ENCODE measurements around the gene KRTAP10-11.
"Not testable (repeated sequence)": the region's sequence is repeated elsewhere in the genome, so short reads cannot be mapped to it uniquely, and the experiment has no call there.

The KRTAP10-11 gene

GRCh38 chr21:44654576-44655175 is 8.5 kb downstream of the KRTAP10-11 start, which contains the start of gene KRTAP12-4:
Gene KRTAP12-4, minus strand, starts transcription at chr21:44654659. Its CDS starts 45 bp downstream, at chr21:44654614.
- H3K9ac ChIP-seq (ENCODE audit: low read depth, low read length), result no peak within 1 kb of the TSS
- H3K27ac ChIP-seq (ENCODE audit: low read depth, low read length), result no peak within 1 kb of the TSS
- H3K27me3 ChIP-seq (ENCODE audit: control insufficient read depth, insufficient read depth, low read length), result no peaks in the 10 kb centered on the region
- no peak within 1 kb of the TSS for H3K4me3 ChIP-seq (ENCODE audit: low read depth, low read length)
- no peaks in the 10 kb centered on the region for H3K9me3 ChIP-seq (ENCODE audit: control insufficient read depth, insufficient read depth, low read length)
- no peaks in the 10 kb centered on the region for H3K36me3 ChIP-seq (ENCODE audit: control insufficient read depth, insufficient read depth, low read length)
- H3K4me1 ChIP-seq (ENCODE audit: control insufficient read depth, insufficient read depth, low read length), result peaks cover 11% of the 10 kb centered on the region

DNA sequence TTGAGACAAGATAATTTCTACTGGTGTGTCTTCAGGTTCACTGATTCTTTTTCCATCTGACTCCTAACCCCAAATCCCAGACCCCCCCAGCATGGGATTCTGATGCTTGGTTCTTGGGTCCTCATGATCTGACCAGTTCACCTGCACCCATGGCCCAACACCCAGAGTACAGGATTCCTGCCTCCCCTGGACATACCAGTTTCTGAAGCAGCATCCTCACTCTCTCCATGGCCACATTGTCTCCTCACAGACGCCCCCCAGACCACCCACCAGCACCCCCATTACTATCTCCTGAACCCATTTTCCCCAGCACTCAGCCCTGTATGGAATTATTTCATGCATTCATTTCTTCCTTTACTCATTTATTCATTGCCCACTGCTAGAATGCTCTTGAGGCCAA is 10.7 kb downstream of the KRTAP10-11 start:
- H3K27ac ChIP-seq (ENCODE audit: low read depth, low read length), result no peak overlapping the region
- no peaks in the 10 kb centered on the region for H3K27me3 ChIP-seq (ENCODE audit: control insufficient read depth, insufficient read depth, low read length)
- H3K4me1 ChIP-seq (ENCODE audit: control insufficient read depth, insufficient read depth, low read length), result peaks cover 18% of the 10 kb centered on the region
- H3K9ac ChIP-seq (ENCODE audit: low read depth, low read length), result no peak overlapping the region
- H3K9me3 ChIP-seq (ENCODE audit: control insufficient read depth, insufficient read depth, low read length), result no peaks in the 10 kb centered on the region
- H3K36me3 ChIP-seq (ENCODE audit: control insufficient read depth, insufficient read depth, low read length), result no peaks in the 10 kb centered on the region
- no peak overlapping the region for H3K4me3 ChIP-seq (ENCODE audit: low read depth, low read length)

- Histone ChIP-seq H3K27me3 (ENCODE audit: control insufficient read depth, insufficient read depth, low read length) (no peaks in the 10 kb centered on the region), H3K9ac (ENCODE audit: low read depth, low read length) (no peak within 1 kb of the TSS), H3K27ac (ENCODE audit: low read depth, low read length) (no peak within 1 kb of the TSS), H3K4me1 (ENCODE audit: control insufficient read depth, insufficient read depth, low read length) (peaks cover 18% of the 10 kb centered on the region), H3K9me3 (ENCODE audit: control insufficient read depth, insufficient read depth, low read length) (no peaks in the 10 kb centered on the region), H3K4me3 (ENCODE audit: low read depth, low read length) (no peak within 1 kb of the TSS), H3K36me3 (ENCODE audit: control insufficient read depth, insufficient read depth, low read length) (no peaks in the 10 kb centered on the region)
These were observed 11.7 kb downstream of the KRTAP10-11 start, which contains the start of gene KRTAP12-3 for GRCh38 chr21:44657635-44658540. Gene KRTAP12-3, plus strand, starts transcription at chr21:44657932. Its CDS starts 48 bp downstream, at chr21:44657980.

DNA sequence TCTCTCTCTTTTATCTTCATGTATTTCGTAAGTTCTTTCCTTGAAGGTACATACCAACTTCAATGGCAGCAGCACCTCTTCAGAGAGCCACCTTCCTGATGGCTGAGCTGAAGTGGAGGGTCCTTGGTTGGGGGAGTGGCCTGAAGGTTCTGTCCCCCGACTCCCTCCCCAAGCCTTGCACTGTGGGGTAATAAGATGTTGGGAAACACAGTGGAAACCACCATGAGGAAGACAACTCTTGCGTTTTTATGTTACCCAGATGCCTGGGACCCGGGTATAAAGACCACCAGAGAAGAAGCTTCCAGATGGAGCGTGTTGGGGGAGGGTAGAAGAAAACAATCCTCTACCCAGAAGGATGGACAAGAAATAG is 12.3 kb downstream of the KRTAP10-11 start:
- H3K9ac ChIP-seq (ENCODE audit: low read depth, low read length), result no peak overlapping the region
- H3K9me3 ChIP-seq (ENCODE audit: control insufficient read depth, insufficient read depth, low read length), result no peaks in the 10 kb centered on the region
- no peak overlapping the region for H3K27ac ChIP-seq (ENCODE audit: low read depth, low read length)
- H3K27me3 ChIP-seq (ENCODE audit: control insufficient read depth, insufficient read depth, low read length), result no peaks in the 10 kb centered on the region
- no peaks in the 10 kb centered on the region for H3K36me3 ChIP-seq (ENCODE audit: control insufficient read depth, insufficient read depth, low read length)
- H3K4me3 ChIP-seq (ENCODE audit: low read depth, low read length), result no peak overlapping the region
- H3K4me1 ChIP-seq (ENCODE audit: control insufficient read depth, insufficient read depth, low read length), result peaks cover 18% of the 10 kb centered on the region

GRCh38 chr21:44658913-44659595 is 12.8 kb downstream of the KRTAP10-11 start:
- no peak overlapping the region for H3K27ac ChIP-seq (ENCODE audit: low read depth, low read length)
- no peak overlapping the region for H3K4me3 ChIP-seq (ENCODE audit: low read depth, low read length)
- no peak overlapping the region for H3K9ac ChIP-seq (ENCODE audit: low read depth, low read length)
- peaks cover 18% of the 10 kb centered on the region for H3K4me1 ChIP-seq (ENCODE audit: control insufficient read depth, insufficient read depth, low read length)
- H3K9me3 ChIP-seq (ENCODE audit: control insufficient read depth, insufficient read depth, low read length), result no peaks in the 10 kb centered on the region
- H3K27me3 ChIP-seq (ENCODE audit: control insufficient read depth, insufficient read depth, low read length), result no peaks in the 10 kb centered on the region
- H3K36me3 ChIP-seq (ENCODE audit: control insufficient read depth, insufficient read depth, low read length), result no peaks in the 10 kb centered on the region

DNA sequence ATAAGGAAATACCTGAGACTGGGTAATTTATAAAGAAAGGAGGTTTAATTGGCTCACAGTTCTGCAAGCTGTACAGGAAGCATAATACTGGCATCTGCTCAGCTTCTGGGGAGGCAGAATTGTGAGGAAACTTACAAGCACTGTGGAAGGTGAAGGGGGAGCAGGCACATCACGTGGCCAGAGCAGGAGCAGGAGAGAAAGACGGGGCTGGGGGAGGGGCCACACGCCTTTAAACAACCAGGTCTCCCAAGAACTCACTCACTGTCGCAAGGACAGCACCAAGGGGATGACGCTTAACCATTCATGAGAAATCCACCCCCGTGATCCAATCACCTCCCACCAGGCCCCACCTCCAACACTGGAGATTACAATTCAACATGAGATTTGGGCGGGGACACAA is 15.4 kb downstream of the KRTAP10-11 start:
- not testable (repeated sequence) for H3K36me3 ChIP-seq (ENCODE audit: control insufficient read depth, insufficient read depth, low read length); H3K4me3 ChIP-seq (ENCODE audit: low read depth, low read length); H3K9me3 ChIP-seq (ENCODE audit: control insufficient read depth, insufficient read depth, low read length); H3K9ac ChIP-seq (ENCODE audit: low read depth, low read length); H3K27me3 ChIP-seq (ENCODE audit: control insufficient read depth, insufficient read depth, low read length); H3K27ac ChIP-seq (ENCODE audit: low read depth, low read length)
- H3K4me1 ChIP-seq (ENCODE audit: control insufficient read depth, insufficient read depth, low read length), result peaks cover 18% of the 10 kb centered on the region

- peaks cover 7% of the 10 kb centered on the region for H3K4me1 ChIP-seq (ENCODE audit: control insufficient read depth, insufficient read depth, low read length)
- no peak overlapping the region for H3K27ac ChIP-seq (ENCODE audit: low read depth, low read length)
- H3K9ac ChIP-seq (ENCODE audit: low read depth, low read length), result no peak overlapping the region
- no peaks in the 10 kb centered on the region for H3K36me3 ChIP-seq (ENCODE audit: control insufficient read depth, insufficient read depth, low read length)
- H3K27me3 ChIP-seq (ENCODE audit: control insufficient read depth, insufficient read depth, low read length), result no peaks in the 10 kb centered on the region
- H3K4me3 ChIP-seq (ENCODE audit: low read depth, low read length), result no peak overlapping the region
- H3K9me3 ChIP-seq (ENCODE audit: control insufficient read depth, insufficient read depth, low read length), result peaks cover 5% of the 10 kb centered on the region; the same call in 1 of the 2 replicates
These were observed 18.5 kb downstream of the KRTAP10-11 start for GRCh38 chr21:44664691-44665090.

GRCh38 chr21:44666401-44667320 is 20.4 kb downstream of the KRTAP10-11 start, which contains the start of gene KRTAP12-2:
Gene KRTAP12-2, minus strand, starts transcription at chr21:44666927. Its CDS starts 41 bp downstream, at chr21:44666886.
- Histone ChIP-seq H3K27me3 (ENCODE audit: control insufficient read depth, insufficient read depth, low read length) (no peaks in the 10 kb centered on the region), H3K4me3 (ENCODE audit: low read depth, low read length) (no peak within 1 kb of the TSS), H3K9ac (ENCODE audit: low read depth, low read length) (no peak within 1 kb of the TSS), H3K4me1 (ENCODE audit: control insufficient read depth, insufficient read depth, low read length) (no peaks in the 10 kb centered on the region), H3K36me3 (ENCODE audit: control insufficient read depth, insufficient read depth, low read length) (no peaks in the 10 kb centered on the region), H3K9me3 (ENCODE audit: control insufficient read depth, insufficient read depth, low read length) (peaks cover 16% of the 10 kb centered on the region), H3K27ac (ENCODE audit: low read depth, low read length) (no peak within 1 kb of the TSS)

DNA sequence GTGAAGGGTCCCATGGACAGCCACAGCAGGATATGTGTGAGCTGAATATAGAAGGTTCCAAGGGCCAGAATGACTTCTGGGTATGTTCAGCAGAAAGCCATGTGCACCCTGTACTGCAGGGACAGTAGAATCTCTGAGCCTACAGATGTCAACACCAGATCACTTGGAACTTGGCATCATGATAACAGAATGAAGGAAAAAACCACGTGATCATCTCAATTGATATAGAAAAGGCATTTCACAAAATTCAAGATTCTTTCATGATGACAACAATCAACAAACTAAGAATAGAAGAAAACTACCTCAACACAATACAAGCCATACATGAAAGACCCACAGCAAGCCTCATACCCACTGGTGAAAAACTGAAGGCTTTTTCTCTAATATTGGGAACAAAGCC is 21.4 kb downstream of the KRTAP10-11 start:
- H3K4me1 ChIP-seq (ENCODE audit: control insufficient read depth, insufficient read depth, low read length), result no peaks in the 10 kb centered on the region
- H3K27ac ChIP-seq (ENCODE audit: low read depth, low read length), result no peak overlapping the region
- no peak overlapping the region for H3K4me3 ChIP-seq (ENCODE audit: low read depth, low read length)
- peaks cover 19% of the 10 kb centered on the region for H3K9me3 ChIP-seq (ENCODE audit: control insufficient read depth, insufficient read depth, low read length)
- H3K36me3 ChIP-seq (ENCODE audit: control insufficient read depth, insufficient read depth, low read length), result no peaks in the 10 kb centered on the region
- no peaks in the 10 kb centered on the region for H3K27me3 ChIP-seq (ENCODE audit: control insufficient read depth, insufficient read depth, low read length)
- no peak overlapping the region for H3K9ac ChIP-seq (ENCODE audit: low read depth, low read length)
